Calu3 (cell line): ENCODE measurements around the gene SPAG5. TPM values are rescaled to one million over a fixed set of nuclear protein-coding genes. Genes with fewer than 3 reads are reported as not detected.

Experiments
- BruUV-seq: library from RNA; stranded (reverse); fragments of 400-500 nt; replicated peaks from 2 replicates; lab custom pipeline; 2021; lab: Mats Ljungman, UMichigan
- CTCF ChIA-PET: fragments of 300-600 bp; sonication (Branson Sonifier 250); formaldehyde crosslinking; loops from one replicate; lab custom pipeline; 2022; ENCODE audit warnings: antibody characterized with exemption; lab: Charles Lee
- DNase-seq: peaks from one replicate; pipeline ENCODE4 v3.0.0; 2022
- H3K27ac Mint-ChIP-seq: one replicate; pipeline ENCODE4 v1.8.0; 2022; ENCODE audit warnings: mixed read lengths; ENCODE audit not compliant: unreplicated experiment
- H3K27me3 Mint-ChIP-seq: one replicate; pipeline ENCODE4 v1.8.0; 2022; ENCODE audit warnings: mixed read lengths; ENCODE audit not compliant: unreplicated experiment
- H3K36me3 Mint-ChIP-seq: one replicate; pipeline ENCODE4 v1.8.0; 2022; ENCODE audit warnings: mild to moderate bottlenecking, moderate library complexity, mixed read lengths; ENCODE audit not compliant: insufficient read depth, unreplicated experiment
- H3K4me1 Mint-ChIP-seq: one replicate; pipeline ENCODE4 v1.8.0; 2022; ENCODE audit warnings: mild to moderate bottlenecking, low read depth, mixed read lengths; ENCODE audit not compliant: unreplicated experiment
- H3K4me3 Mint-ChIP-seq: one replicate; pipeline ENCODE4 v1.8.0; 2022; ENCODE audit warnings: mild to moderate bottlenecking, low read depth, moderate library complexity, mixed read lengths; ENCODE audit not compliant: unreplicated experiment
- H3K9me3 Mint-ChIP-seq: one replicate; pipeline ENCODE4 v1.8.0; 2022; ENCODE audit warnings: low read depth, mixed read lengths; ENCODE audit not compliant: unreplicated experiment
- CTCF ChIP-seq: fragments of 200-600 bp; IDR thresholded peaks from one replicate; pipeline ENCODE4 v1.8.0; 2022; ENCODE audit warnings: antibody characterized with exemption; ENCODE audit not compliant: unreplicated experiment
- intact Hi-C: fragments of 100-400 bp; cut with micrococcal nuclease; formaldehyde crosslinking; loops from one replicate; pipeline ENCODE4 v1.10.0; 2022; ENCODE audit not compliant: unreplicated experiment
- total RNA-seq: library from RNA; stranded (reverse); gene quantifications from 2 replicates; pipeline ENCODE4 v1.2.3, GENCODE V29; 2022

Gene SPAG5
- total RNA-seq, 1 experiment from 2014 or later: 82.1 TPM

DNA sequence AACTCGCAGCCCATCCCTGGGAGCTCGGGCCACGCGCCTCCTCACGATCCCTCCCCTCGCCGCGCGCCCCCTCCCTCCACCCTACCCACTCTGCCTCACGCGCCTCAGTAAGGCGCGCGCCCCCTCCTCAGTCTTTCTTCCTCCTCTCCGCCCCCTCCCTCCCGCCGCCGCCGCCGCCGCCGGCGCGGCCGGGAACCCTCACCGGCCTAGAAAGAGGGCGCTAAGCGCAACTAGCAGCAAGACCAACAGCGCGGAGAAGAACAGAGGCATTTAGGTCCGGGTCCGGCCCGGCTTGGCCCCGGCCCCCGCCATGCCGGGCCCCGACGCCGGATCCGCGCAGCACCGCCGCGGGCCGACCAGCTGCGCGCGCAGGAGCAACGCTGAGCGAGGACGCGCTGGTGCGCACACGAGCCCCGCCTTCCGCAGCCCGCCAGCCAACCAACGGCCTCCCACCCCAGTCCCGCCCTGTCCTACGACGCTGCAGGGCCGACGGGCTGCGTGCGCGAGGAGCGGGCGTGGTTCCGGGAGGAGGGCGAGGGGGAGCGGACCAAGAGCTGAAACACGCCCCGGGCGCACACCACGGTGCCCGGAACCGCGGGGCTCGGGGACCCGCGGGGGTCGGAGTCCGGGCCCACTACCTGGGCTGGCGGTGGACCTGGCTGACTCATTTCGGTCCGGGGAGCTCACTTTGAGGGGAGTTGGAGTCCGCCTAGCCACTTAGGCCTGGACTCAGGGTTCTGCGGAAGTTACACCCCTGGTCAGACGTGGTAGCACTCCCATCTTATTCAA is 46.2 kb upstream of the SPAG5 start, which contains the start of gene BLTP2:
TSS of gene BLTP2 (minus strand) at position 372 of the 789 bp plus-strand sequence. CDS start at position 270, 102 bp downstream.
- intact Hi-C loops: loop anchor here (10.0 kb wide), 1 partner anchor 50 kb away; no protein-coding TSS in a partner anchor
- peak; percentile 95 for DNase-seq
- Mint-ChIP-seq H3K27ac (peak within 1 kb of the TSS; percentile 93), H3K36me3 (peaks cover 72% of the 10 kb centered on the region), H3K9me3 (no peaks in the 10 kb centered on the region), H3K4me3 (peak within 1 kb of the TSS; percentile 97), H3K27me3 (no peaks in the 10 kb centered on the region), H3K4me1 (peaks cover 38% of the 10 kb centered on the region)
- CTCF ChIA-PET: interaction anchor here (0.5 to 2.0 kb wide), 9 partner anchors 10 to 653 kb away, joined by 3 to 6 read pairs (median 4); partner anchors contain the start of genes RPL23A, SDF2 and SUPT6H
- BruUV-seq: no TSS peak
- no peak for TF ChIP-seq CTCF

GRCh38 chr17:28643983-28644786 is 45.4 kb upstream of the SPAG5 start:
- Mint-ChIP-seq H3K27me3 (no peaks in the 10 kb centered on the region), H3K4me3 (peak overlapping the region; percentile 97), H3K36me3 (peaks cover 75% of the 10 kb centered on the region), H3K9me3 (no peaks in the 10 kb centered on the region), H3K27ac (peak overlapping the region; percentile 93), H3K4me1 (peaks cover 38% of the 10 kb centered on the region)
- peak; percentile 57 for DNase-seq
- intact Hi-C loops: loop anchor here (10.0 kb wide), 1 partner anchor 51 kb away; no protein-coding TSS in a partner anchor
- CTCF ChIA-PET: interaction anchor here (0.5 to 2.0 kb wide), 10 partner anchors 10 to 654 kb away, joined by 3 to 6 read pairs (median 4); partner anchors contain the start of genes SDF2 and SUPT6H
- TF ChIP-seq CTCF: peak; percentile 19
- BruUV-seq: no TSS peak

DNA sequence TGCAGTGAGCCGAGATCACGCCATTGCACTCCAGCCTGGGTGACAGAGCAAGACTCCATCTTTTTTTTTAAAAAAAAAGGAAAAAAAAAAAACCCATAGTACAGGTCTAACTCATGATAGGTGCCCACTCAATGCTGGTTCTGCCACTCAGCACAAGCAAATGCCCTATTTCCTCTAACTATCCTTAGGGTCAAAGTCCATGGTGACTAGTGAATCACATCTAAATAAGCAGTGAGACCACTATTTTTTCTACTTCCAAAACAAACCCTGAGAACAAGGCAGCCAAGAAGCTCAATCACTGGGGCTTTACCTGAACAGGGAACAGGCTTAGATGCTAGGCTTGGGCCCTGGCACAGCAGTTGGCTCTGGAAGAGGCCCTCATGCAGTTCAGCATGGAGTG is 42.8 kb upstream of the SPAG5 start:
- no peaks in the 10 kb centered on the region for H3K9me3 Mint-ChIP-seq
- TF ChIP-seq CTCF: no peak
- peaks cover 76% of the 10 kb centered on the region for H3K36me3 Mint-ChIP-seq
- CTCF ChIA-PET: no interaction called here
- H3K27ac Mint-ChIP-seq: no peak overlapping the region
- no TSS peak for BruUV-seq
- DNase-seq: no peak
- intact Hi-C loops: loop anchor here (10.0 kb wide), 1 partner anchor 53 kb away; no protein-coding TSS in a partner anchor
- H3K27me3 Mint-ChIP-seq: no peaks in the 10 kb centered on the region
- peaks cover 34% of the 10 kb centered on the region for H3K4me1 Mint-ChIP-seq
- H3K4me3 Mint-ChIP-seq: no peak overlapping the region

GRCh38 chr17:28635506-28635905 is 36.7 kb upstream of the SPAG5 start:
- Mint-ChIP-seq H3K36me3 (peaks cover 73% of the 10 kb centered on the region), H3K27ac (no peak overlapping the region), H3K4me3 (no peak overlapping the region), H3K27me3 (no peaks in the 10 kb centered on the region), H3K9me3 (no peaks in the 10 kb centered on the region), H3K4me1 (no peaks in the 10 kb centered on the region)
- no peak for TF ChIP-seq CTCF
- BruUV-seq: no TSS peak
- CTCF ChIA-PET: interaction anchor here (0.6 to 1.8 kb wide), 3 partner anchors 9 to 24 kb away, joined by 3 to 6 read pairs (median 3); partner anchors contain the start of gene BLTP2
- no peak for DNase-seq
- intact Hi-C loops: no loop called here
